HepG2 (cell line): ENCODE measurements around the gene BYSL. TPM values are rescaled to one million over a fixed set of nuclear protein-coding genes. Genes with fewer than 3 reads are reported as not detected.
A peak's percentile ranks its signal among the peaks of the same experiment; 100 is the strongest.

Source experiments
- ASH2L ChIP-seq: fragments of 300-600, 200-600 bp; sonication (generic); IDR thresholded peaks from 2 replicates; pipeline ENCODE4 v1.7.0; 2017; ENCODE audit warnings: low read depth, mild to moderate bottlenecking, moderate library complexity, mixed read lengths, low read length; ENCODE audit not compliant: insufficient read length
- DNMT1 ChIP-seq: sonication (generic); formaldehyde crosslinking; IDR thresholded peaks from 2 replicates; pipeline ENCODE4 v1.5.1; 2020; ENCODE audit warnings: mild to moderate bottlenecking, missing genetic modification reagents
- DPF2 ChIP-seq: sonication (generic); formaldehyde crosslinking; IDR thresholded peaks from 2 replicates; pipeline ENCODE4 v1.4.0; 2020; ENCODE audit warnings: mild to moderate bottlenecking, low read depth, missing genetic modification reagents, borderline replicate concordance
- ELF4 ChIP-seq: sonication (generic); formaldehyde crosslinking; IDR thresholded peaks from 2 replicates; pipeline ENCODE4 v1.5.0; 2020; ENCODE audit warnings: missing genetic modification reagents, mild to moderate bottlenecking, moderate library complexity, borderline replicate concordance
- FOXP1 ChIP-seq, 2 experiments: fragments of 450-650 bp in 1 of 2; IDR thresholded peaks; 2 replicates each; pipeline ENCODE4 v1.6.1; 2017 to 2018; ENCODE audit warnings: antibody characterized with exemption in 1 of 2
- HDAC1 ChIP-seq: sonication (generic); formaldehyde crosslinking; IDR thresholded peaks from 2 replicates; pipeline ENCODE4 v1.5.1; 2020; ENCODE audit warnings: mild to moderate bottlenecking, missing genetic modification reagents
- IKZF1 ChIP-seq: fragments of 450-650 bp; IDR thresholded peaks from 2 replicates; pipeline ENCODE4 v1.7.1; 2016
- IRF2 ChIP-seq: IDR thresholded peaks from 2 replicates; pipeline ENCODE4 v1.6.1; 2018; ENCODE audit warnings: missing genetic modification reagents, missing compliant biosample characterization
- LRRFIP1 ChIP-seq: sonication (generic); formaldehyde crosslinking; conservative IDR thresholded peaks from 2 replicates; pipeline ENCODE4 v1.4.0; 2020; ENCODE audit warnings: missing genetic modification reagents
- MED13 ChIP-seq: sonication (generic); formaldehyde crosslinking; IDR thresholded peaks from 2 replicates; pipeline ENCODE4 v1.5.0; 2020; ENCODE audit warnings: missing genetic modification reagents
- NR2F2 ChIP-seq: IDR thresholded peaks from 2 replicates; pipeline ENCODE4 v1.6.1; 2012; ENCODE audit warnings: low read depth, inconsistent platforms, borderline replicate concordance
- TBL1XR1 ChIP-seq: fragments of 150-350 bp; IDR thresholded peaks from 2 replicates; pipeline ENCODE4 v1.6.1; 2014; ENCODE audit warnings: borderline replicate concordance, low read length; ENCODE audit not compliant: partially characterized antibody
- ZBTB44 ChIP-seq: sonication (generic); formaldehyde crosslinking; IDR thresholded peaks from 2 replicates; pipeline ENCODE4 v1.4.0; 2020; ENCODE audit warnings: missing genetic modification reagents
- ZNF646 ChIP-seq: sonication (generic); formaldehyde crosslinking; IDR thresholded peaks from 2 replicates; pipeline ENCODE4 v1.9.0; 2021; ENCODE audit warnings: mild to moderate bottlenecking, missing genetic modification reagents
- ZNF704 ChIP-seq: sonication (generic); formaldehyde crosslinking; IDR thresholded peaks from 2 replicates; pipeline ENCODE4 v1.8.1; 2023; ENCODE audit warnings: mild to moderate bottlenecking, inconsistent platforms, moderate library complexity, missing genetic modification reagents, borderline replicate concordance
- ZNF737 ChIP-seq: sonication (generic); formaldehyde crosslinking; IDR thresholded peaks from 2 replicates; pipeline ENCODE4 v1.5.0; 2020; ENCODE audit warnings: missing genetic modification reagents, mild to moderate bottlenecking, borderline replicate concordance
- polyA plus RNA-seq, 8 experiments: library from polyadenylated mRNA; depleted of rRNA in 3 of 8; stranded (reverse) in 7 of 8; unstranded in 1 of 8; fragments of >200 nt; fragmentation: Illumina TruSeq in 4 of 8; extraction: Trizol in 4 of 8; gene quantifications; 2 replicates each; pipeline versions ENCODE4 v1.2.1 to v1.2.3, GENCODE V29; 2011 to 2016; ENCODE audit warnings: low read depth in 4 of 8, missing spikeins in 1 of 8, mixed read lengths in 1 of 8; ENCODE audit not compliant: insufficient read depth in 1 of 8
- total RNA-seq, 5 experiments: library from RNA; depleted of rRNA; stranded (reverse); fragments of >200 nt; fragmentation: Illumina TruSeq; extraction: Trizol; gene quantifications; 2 replicates each; pipeline ENCODE4 v1.2.3, GENCODE V29; 2016; ENCODE audit warnings: low read depth in 1 of 5

BYSL gene
- total and polyA plus RNA-seq, 2 of the 13 experiments (the other 11 are each of a cell fraction or from before 2014, with no cell fraction given): 27.9 to 28.6 TPM

DNA sequence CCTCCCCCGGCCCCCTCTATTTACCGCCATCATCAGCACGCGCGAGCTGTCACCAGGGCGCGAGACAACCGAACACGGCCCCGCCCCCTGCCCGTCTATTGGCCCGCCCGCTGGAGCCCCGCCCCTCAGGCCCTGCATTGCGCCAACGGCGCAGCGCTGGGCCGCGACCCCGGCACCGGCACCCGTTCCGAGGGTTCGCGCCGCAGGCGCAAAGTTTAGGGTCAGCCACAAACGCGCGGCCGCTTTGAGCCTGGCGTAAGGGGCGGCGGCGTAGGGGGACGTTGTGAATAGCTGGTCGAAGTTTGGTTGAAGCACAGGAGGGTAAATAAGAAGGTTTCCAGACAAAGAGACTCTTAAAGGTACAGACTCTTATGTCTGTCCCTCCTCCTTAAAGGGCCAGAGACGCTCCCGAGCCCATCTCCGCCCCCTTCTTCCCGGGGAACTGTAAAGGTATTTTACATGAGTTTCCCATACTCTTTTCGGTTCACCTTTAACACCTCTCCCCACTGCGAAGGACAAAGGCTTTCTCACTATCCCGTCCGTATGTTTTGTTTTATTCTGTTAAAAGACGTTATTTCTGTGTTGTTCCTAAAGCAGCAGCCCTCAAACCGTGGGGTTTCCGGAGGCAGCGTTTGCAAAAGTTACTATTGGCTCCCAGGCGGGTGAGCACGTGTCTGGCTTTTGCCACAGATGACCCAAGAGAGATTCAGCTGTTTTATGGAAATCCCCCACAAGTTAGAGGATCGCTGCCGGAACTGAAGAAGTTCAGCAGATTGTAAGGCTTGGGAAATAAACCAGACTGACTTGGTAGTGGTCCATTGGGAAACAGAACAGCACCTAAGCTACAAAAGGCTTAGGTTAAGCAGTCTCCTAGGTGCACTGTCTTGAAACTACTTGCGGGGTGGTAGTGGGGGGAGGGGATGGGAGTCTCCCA lies 25.7 kb upstream of the BYSL start, which contains the start of gene USP49 (continued):
- TF ChIP-seq ZNF646 (CRISPR knock-in tag) (no peak), DNMT1 (CRISPR knock-in tag) (no peak), MED13 (CRISPR knock-in tag) (no peak), IKZF1 (no peak), ZNF737 (CRISPR knock-in tag) (no peak), IRF2 (CRISPR knock-in tag) (no peak), FOXP1 (IDR thresholded peaks at IDR 0.05) (no peak), FOXP1 (CRISPR knock-in tag; IDR thresholded peaks at IDR 0.05) (0 out of 2 replicates have a peak, but pooled peaks have one; percentile 6), DPF2 (CRISPR knock-in tag) (no peak), LRRFIP1 (no peak), ELF4 (CRISPR knock-in tag) (0 out of 2 replicates have a peak, but pooled peaks have one; percentile 54), NR2F2 (0 out of 2 replicates have a peak, but pooled peaks have one; percentile 19), ZBTB44 (CRISPR knock-in tag) (no peak), HDAC1 (CRISPR knock-in tag) (peak; percentile 66), ASH2L (peak; percentile 77), ZNF704 (CRISPR knock-in tag) (no peak), TBL1XR1 (no peak)
